Endothelial cell of umbilical vein (primary cell): ENCODE results near the gene ADGRD1.

ENCODE experiments used
- EZH2 ChIP-seq: IDR thresholded peaks from 2 replicates; pipeline ENCODE4 v1.6.1; 2012; ENCODE audit warnings: borderline replicate concordance, low read depth, mild to moderate bottlenecking, moderate library complexity, low read length, inconsistent platforms; ENCODE audit not compliant: severe bottlenecking
- POLR2A ChIP-seq: IDR thresholded peaks from 2 replicates; pipeline ENCODE4 v1.6.1; 2012; ENCODE audit warnings: low read depth, mild to moderate bottlenecking, control low read depth, low read length
- POLR2AphosphoS5 ChIP-seq: IDR thresholded peaks from 2 replicates; pipeline ENCODE4 v1.6.1; 2012; ENCODE audit warnings: low read depth, mild to moderate bottlenecking, control low read depth, low read length, moderate library complexity; ENCODE audit not compliant: insufficient read depth
- TF ChIP-seq, protein P1 (sequence below), 2 donors: IDR thresholded peaks; 1 replicate in 1 of 2; 2 replicates in 1 of 2; pipeline ENCODE4 v1.5.1; 2011; ENCODE audit warnings: low read length in 2 of 2, mild to moderate bottlenecking in 2 of 2, moderate library complexity in 2 of 2, control low read depth in 1 of 2, inconsistent platforms in 1 of 2, low read depth in 1 of 2; ENCODE audit not compliant: insufficient read depth in 1 of 2; ENCODE audit errors: extremely low read depth in 1 of 2

DNA sequence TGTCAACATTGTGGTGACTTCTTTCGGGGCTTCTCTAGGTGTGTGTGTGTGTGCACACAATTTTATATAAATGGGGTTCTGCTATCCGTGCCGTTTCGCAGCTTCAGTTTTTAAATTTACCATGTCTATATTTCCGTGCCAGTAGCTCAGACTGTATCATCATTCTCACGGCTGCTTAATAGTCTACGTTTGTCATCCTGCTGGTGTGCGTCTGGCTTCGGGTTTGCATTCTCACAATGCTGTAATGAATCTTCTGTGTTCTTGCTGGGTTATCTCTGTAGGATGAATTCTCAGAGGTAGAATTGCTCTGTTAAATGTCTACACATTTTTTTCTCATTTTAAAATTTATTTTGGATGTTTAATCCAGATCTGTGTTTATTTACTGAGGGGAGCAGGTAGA, 73.6 kb downstream of the ADGRD1 start:
- TF ChIP-seq, protein P1, sequence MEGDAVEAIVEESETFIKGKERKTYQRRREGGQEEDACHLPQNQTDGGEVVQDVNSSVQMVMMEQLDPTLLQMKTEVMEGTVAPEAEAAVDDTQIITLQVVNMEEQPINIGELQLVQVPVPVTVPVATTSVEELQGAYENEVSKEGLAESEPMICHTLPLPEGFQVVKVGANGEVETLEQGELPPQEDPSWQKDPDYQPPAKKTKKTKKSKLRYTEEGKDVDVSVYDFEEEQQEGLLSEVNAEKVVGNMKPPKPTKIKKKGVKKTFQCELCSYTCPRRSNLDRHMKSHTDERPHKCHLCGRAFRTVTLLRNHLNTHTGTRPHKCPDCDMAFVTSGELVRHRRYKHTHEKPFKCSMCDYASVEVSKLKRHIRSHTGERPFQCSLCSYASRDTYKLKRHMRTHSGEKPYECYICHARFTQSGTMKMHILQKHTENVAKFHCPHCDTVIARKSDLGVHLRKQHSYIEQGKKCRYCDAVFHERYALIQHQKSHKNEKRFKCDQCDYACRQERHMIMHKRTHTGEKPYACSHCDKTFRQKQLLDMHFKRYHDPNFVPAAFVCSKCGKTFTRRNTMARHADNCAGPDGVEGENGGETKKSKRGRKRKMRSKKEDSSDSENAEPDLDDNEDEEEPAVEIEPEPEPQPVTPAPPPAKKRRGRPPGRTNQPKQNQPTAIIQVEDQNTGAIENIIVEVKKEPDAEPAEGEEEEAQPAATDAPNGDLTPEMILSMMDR (IDR thresholded peaks at IDR 0.05; ENCODE audit: extremely low read depth in 1 of 2, insufficient read depth in 1 of 2, low read depth in 1 of 2, low read length in 2 of 2) = no peak
- TF ChIP-seq POLR2A (no peak), EZH2 (no peak), POLR2AphosphoS5 (no peak)
